ENCODE data around the gene SH3BP5. TPM values are rescaled to one million over a fixed set of nuclear protein-coding genes. Genes with fewer than 3 reads are reported as not detected.

Gene SH3BP5
- 1 to 10 TPM; 5.5 to 9.3 TPM for total RNA-seq

GRCh38 chr3:15332405-15333098, at the start of gene SH3BP5:
TSS of gene SH3BP5 (minus strand) at chr3:15332586. CDS start at chr3:15332408, 178 bp downstream.
- H3K27ac ChIP-seq = peak within 1 kb of the TSS; percentile 34
- no peaks in the 10 kb centered on the region for H3K36me3 ChIP-seq
- peak; percentile 63 for TF ChIP-seq CTCF (IDR thresholded peaks at IDR 0.05)
- H3K9ac ChIP-seq (ENCODE audit: low read depth in 2 of 2, low read length in 2 of 2) = peak within 1 kb of the TSS; percentile 77 to 91
- intact Hi-C loops (cut with DNase I) = loop anchor here (5.0 kb wide), 1 partner anchor 65 kb away; no protein-coding TSS in a partner anchor
- peak within 1 kb of the TSS; percentile 62 for H3K4me3 ChIP-seq
- peak; percentile 69 for DNase-seq
- no peaks in the 10 kb centered on the region for H3K27me3 ChIP-seq
- no peaks in the 10 kb centered on the region for H3K4me1 ChIP-seq
- no peaks in the 10 kb centered on the region for H3K9me3 ChIP-seq

GRCh38 chr3:15380980-15381890, 48.8 kb upstream of the SH3BP5 start:
- Histone ChIP-seq H3K27ac (no peak overlapping the region), H3K4me3 (no peak overlapping the region), H3K9me3 (no peaks in the 10 kb centered on the region), H3K4me1 (no peaks in the 10 kb centered on the region), H3K27me3 (no peaks in the 10 kb centered on the region), H3K9ac (ENCODE audit: low read depth in 2 of 2, low read length in 2 of 2) (no peak overlapping the region), H3K36me3 (no peaks in the 10 kb centered on the region)
- no peak for DNase-seq
- intact Hi-C loops (cut with DNase I) = no loop called here
- TF ChIP-seq CTCF (IDR thresholded peaks at IDR 0.05) = no peak

- H3K27me3 ChIP-seq = no peaks in the 10 kb centered on the region
- no peak overlapping the region for H3K27ac ChIP-seq
- no peaks in the 10 kb centered on the region for H3K4me1 ChIP-seq
- TF ChIP-seq CTCF (IDR thresholded peaks at IDR 0.05) = peak; percentile 75
- no peaks in the 10 kb centered on the region for H3K9me3 ChIP-seq
- peak; percentile 97 for DNase-seq
- no peak overlapping the region for H3K4me3 ChIP-seq
- H3K36me3 ChIP-seq = no peaks in the 10 kb centered on the region
- intact Hi-C loops (cut with DNase I) = loop anchor here (5.0 kb wide), 1 partner anchor 111 kb away; no protein-coding TSS in a partner anchor
- H3K9ac ChIP-seq (ENCODE audit: low read depth in 2 of 2, low read length in 2 of 2) = peak overlapping the region in 1 of 2 donors; percentile 21
Observed at GRCh38 chr3:15377961-15378791, 45.8 kb upstream of the SH3BP5 start.

GRCh38 chr3:15375461-15376000, 43.1 kb upstream of the SH3BP5 start:
- Histone ChIP-seq H3K4me1 (no peaks in the 10 kb centered on the region), H3K27me3 (no peaks in the 10 kb centered on the region), H3K9ac (ENCODE audit: low read depth in 2 of 2, low read length in 2 of 2) (no peak overlapping the region), H3K9me3 (no peaks in the 10 kb centered on the region), H3K27ac (no peak overlapping the region), H3K36me3 (no peaks in the 10 kb centered on the region), H3K4me3 (no peak overlapping the region)
- intact Hi-C loops (cut with DNase I) = loop anchor here (5.0 kb wide), 1 partner anchor 108 kb away; no protein-coding TSS in a partner anchor
- no peak for DNase-seq
- no peak for TF ChIP-seq CTCF (IDR thresholded peaks at IDR 0.05)
